Embryonic facial prominence (tissue), 1 donor: ENCODE data around the gene TNRC18.
A peak's percentile ranks its signal among the peaks of the same experiment; 100 is the strongest.

Experiments
- DNase-seq: peaks from one replicate; pipeline ENCODE4 v3.0.0-alpha.2; 2016; ENCODE audit errors: extremely low spot score

The TNRC18 gene

GRCh38 chr7:5429253-5429856 lies 5.7 kb upstream of the TNRC18 start:
- no peak for DNase-seq

DNA sequence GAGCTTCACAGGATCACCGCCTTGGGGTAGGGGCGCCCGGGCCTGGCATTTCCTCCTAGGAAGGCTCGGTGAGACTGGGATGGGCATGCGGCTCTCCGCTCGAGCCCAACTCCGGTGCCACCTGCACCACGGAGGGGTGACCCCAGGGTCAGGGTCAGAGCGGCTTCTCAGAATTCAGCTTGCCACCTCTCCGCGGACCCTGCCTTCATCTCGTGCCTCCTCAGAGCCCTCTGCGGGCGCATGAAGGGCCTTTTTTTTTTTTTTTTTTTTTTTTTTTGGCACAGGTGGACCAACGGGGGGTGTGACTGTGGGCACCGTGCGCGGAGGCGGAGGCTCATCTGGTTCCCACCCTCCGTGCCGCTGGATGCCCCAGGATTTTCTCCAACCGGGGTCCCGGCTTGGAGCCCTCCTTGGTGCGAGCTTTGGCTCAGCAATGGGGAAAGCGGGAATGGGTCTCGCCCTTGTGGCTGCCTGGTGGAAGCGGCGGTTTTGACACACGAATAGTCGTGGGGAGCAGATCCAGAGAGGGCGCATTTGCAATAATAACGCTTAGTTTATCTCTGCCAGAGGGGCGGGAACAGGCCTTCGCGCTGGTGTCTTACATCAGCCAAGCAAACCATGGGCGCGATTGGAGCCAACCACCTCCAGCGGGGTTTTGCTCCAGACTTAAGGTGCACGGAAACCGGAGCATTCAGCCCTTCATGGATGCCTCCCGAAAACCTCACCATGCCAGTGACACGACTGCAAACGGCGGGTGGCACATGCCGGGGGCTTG lies 5.0 kb upstream of the TNRC18 start:
- DNase-seq: peak; percentile 55

DNA sequence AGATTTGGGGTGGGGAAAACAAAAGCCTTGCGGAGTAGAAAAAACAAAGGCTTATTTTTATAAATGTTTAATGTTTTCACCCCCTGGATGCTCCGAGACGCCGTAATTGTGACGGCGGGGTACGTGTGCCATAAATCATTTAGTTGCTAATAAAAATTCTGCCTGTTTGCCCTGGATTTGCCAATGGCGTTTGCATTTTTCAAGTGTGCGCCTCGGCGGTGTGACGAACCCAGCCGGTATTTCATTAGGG lies 2.5 kb upstream of the TNRC18 start:
- DNase-seq: peak; percentile 33

- peak; percentile 91 for DNase-seq
Observed at GRCh38 chr7:5425507-5426225, 2.0 kb upstream of the TNRC18 start.

DNA sequence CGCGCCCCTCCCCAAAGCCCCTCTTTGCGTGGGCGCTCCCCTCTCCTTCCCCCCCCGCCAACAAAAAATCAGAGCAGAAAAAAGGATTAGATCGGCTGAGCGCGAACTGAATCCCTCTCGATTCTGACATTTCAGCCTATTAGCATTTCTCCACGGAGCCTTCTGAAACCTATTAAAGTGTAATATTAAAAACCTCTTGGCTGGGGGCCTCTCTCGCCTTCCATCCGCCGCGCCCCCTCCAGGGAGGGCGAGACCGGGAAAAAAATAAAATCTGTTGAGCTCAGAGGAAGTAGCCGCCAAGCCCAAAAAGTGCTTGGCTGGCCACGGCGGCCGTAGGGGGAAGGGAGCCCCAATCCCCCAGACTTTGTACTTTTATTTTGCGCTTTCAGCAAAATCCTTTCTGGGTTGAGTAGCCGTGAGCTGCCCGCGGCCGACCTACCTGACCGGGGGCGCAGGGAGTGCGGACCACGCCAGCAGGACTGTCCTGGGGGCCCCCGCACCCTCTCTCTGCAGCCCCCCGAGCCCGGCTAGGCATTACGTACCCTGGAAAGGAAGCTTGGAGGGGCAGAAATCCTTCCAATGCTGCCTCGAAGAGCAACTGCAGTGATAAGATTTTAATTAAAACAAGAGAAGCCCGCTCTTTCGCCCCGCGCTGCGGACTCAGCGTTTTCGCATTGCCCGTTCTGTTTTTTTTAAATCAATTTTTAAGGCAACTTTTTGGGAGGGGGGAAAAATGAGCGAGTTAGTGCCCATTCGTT lies 1.3 kb upstream of the TNRC18 start:
- DNase-seq: peak; percentile 80

DNA sequence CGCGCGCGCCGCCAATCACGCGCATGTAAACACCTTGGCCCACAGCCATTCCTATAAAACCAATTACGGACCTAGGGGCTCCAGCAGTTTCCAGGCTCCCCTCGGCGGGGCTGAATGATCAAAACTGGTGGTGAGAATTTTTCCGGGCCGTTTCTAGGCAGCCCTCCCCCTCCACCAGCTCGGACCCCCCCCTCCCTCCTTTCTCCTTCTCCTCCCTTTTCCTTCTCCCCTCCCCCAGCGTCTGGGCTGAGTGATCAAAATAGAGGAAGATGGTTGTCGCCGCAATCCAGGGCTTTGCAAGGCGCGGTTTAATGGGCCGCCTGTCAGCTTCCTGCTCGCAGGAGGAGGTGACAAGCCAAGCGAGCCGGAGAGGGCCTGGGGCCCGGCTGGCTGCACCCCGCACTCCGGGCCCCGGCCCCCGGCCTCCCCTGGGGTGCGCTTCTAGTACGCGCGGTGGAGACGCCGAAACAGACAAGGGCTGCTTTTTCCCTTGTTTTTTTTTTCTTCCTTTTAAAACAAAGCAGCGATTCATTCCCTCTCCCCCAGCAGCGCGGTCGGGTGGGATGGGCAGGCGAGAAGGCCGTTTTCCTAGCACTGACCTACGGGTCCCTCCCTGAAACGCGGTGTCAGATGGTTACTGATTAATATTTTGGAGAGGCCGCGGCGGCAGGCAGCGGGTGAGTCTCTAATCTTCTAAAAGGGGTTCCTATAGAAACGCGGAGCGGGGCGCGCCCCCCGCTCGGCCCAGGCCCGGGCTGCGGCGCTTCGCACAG lies 528 bp upstream of the TNRC18 start:
- peak; percentile 98 for DNase-seq

DNA sequence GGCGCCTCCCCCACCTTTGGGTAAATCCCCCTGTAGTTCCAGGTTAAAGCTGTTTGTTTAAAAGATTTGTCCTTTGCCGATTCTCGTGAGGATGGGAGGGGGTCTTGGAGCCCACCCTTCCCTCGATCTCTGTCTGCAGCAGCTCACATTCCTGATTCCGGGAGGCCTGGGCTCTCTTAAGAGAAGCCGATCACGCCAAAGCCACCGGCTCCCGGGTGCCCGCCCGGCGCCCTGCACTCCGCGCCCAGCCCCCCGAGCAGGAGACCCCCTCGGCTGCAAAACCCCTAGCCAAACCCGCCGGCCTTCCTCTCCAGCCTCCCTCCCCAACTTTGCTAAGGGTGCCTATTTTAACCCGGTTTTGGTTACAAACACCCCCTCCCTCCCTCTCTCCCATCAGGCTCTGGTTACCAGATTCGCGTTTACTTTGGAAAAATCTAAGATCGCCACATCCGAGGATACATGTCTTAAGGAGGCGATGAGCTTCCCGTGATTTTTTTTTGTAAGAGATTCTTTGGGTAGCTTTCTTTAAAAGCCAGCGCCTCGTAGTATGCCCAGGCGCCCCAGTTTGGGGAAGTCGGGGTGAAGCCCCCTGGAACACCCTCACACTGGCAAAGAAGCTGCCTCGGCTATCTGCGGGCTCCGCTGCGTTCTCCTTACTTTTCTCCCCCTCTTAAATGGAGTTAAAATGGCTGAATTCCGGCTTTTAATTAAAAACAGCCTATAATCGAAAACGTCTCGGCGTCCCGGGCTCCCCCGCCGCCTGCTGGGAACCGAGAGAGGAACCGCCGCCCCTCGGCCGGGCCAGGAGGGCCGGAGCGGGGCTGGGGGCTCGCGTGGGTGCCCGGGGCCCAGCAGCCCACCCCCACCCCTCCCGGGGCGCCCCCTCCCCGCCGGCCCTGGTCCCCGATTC lies 983 bp downstream of the TNRC18 start:
- peak; percentile 48 for DNase-seq

DNA sequence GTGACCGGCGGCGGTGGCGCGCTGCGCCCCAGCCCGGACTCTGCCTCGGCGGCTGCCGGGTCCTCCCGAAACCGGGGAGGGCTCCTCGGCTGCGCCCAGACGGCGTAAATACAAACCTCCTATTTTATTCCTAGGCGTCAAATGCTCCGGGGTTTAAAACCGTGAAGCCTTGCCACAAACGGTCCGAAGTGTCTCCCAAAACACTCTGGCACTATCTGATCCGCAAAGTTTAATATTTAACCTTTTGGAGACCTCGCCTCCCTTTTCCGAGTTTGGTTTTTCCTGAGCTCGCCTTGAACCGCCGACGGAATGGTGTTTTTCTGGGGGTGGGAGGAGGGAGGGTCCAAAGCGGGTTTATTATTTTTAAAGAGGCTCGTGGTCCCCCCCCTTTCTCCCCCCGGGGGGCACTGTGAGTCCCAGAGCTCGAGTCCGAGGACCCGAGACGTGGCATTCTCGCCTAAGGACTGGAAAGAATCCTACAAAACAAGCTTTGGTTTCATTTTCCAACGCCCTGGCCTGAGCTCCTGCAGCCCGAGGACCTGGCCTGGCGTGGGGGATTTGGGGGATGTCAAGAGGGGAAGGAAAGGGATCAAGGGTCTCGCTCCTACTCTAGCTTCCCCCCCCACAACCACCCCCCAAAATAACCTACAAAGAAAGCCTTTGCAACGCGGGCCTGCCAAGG lies 1.8 kb downstream of the TNRC18 start:
- no peak for DNase-seq

GRCh38 chr7:5420881-5421713 lies 2.5 kb downstream of the TNRC18 start:
- DNase-seq: no peak

DNA sequence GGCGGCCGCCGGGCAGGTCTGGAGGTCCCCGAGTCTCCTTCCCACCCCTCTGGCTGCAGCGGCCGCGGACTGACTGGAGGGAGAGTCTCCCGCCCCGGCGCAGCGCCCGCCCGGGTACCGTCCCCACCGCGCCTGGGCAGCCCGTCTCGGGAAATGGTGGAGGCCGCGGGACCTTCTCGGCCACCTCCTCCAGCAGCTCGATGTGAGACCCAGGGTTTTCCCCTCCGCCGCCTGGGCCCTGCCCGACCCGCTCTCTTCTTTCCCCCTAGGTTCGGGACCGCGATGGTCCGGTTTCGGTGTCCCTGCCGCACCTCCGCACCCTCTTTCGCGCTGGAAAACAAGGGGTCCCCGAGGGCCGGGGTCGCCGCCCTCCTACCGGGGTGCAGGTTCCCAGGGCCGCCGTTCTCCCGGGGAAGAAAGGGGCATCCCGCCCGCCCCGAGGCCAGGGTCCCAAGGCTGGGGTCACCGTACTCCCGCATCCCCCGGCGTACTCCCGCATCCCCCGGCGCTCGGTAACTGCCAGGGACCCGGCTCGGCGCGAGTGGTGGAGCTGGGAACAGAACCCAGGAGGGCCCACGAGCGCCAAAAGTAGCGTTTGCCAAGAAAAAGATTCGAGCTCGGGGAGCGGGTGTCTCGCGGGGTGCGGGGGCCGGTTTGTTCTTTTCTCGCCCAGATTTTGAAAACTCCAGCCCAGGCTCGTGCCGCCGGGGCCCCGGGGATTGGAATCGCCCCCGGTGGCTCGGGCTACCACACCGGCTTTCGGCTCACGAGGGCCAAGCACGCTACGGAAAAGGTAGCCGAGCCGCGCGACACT lies 3.4 kb downstream of the TNRC18 start:
- no peak for DNase-seq

DNA sequence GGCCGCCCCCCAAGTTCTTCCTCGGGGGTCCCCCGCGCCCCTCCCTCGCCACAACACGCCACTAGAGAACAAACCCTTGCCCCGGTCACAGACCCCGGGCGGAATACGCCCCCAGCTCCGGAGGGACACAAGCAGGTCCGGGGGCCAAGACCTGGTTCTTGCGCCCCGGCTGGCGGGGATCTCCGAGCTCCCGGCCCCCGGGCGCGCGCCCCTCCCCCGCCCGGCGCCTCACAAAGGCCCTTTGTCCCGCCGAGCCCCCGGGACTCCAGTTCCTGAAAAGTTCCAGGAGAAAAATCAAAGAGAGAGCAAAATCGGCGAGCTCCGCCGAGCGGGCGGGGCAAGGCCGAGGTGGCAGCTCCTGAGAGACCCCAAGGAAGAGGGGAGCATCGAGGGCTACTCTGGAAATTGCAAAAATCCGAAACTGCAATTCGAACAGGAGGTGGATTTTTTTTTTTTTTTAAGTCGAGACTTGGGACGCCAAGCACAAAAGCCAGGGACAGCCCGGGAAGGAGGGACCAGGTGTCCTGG lies 4.0 kb downstream of the TNRC18 start:
- DNase-seq: no peak

- no peak for DNase-seq
Observed at GRCh38 chr7:5418285-5418582, 5.4 kb downstream of the TNRC18 start.

- no peak for DNase-seq
Observed at GRCh38 chr7:5417106-5418071, 6.2 kb downstream of the TNRC18 start.

GRCh38 chr7:5414916-5415315 lies 8.7 kb downstream of the TNRC18 start:
- no peak for DNase-seq

GRCh38 chr7:5413449-5413786 lies 10.2 kb downstream of the TNRC18 start:
- no peak for DNase-seq

DNA sequence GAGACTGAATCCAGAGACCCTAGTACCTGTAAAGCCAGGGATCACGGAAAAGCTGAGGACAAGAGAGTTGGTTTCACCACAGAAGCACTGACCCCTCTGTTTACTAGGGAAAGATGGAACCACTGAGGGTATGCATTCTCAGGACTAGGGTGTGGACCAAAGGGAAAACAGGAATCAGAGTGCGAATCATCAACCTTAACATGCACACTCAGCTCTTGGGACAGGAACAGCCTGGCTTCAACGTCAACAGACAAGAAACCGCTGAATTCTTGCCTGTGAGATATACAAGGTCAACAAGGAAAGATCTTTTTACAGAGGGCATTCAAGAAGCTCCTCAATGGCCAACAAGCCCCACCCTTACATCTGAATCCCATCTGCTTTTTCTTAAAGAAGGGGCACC lies 14.9 kb downstream of the TNRC18 start:
- no peak for DNase-seq
